SIG-M5 (cell line): ENCODE measurements around the gene STT3A.

ENCODE experiments used
- DNase-seq: peaks from one replicate; lab custom pipeline; 2025; lab: John Stamatoyannopoulos, UW

Gene STT3A

GRCh38 chr11:125663910-125664309, 71.3 kb downstream of the STT3A start:
- DNase-seq = no peak

- DNase-seq = no peak
Observed at GRCh38 chr11:125667151-125667550, 74.5 kb downstream of the STT3A start.

GRCh38 chr11:125670172-125670571, 77.5 kb downstream of the STT3A start:
- no peak for DNase-seq

GRCh38 chr11:125671561-125671960, 78.9 kb downstream of the STT3A start:
- no peak for DNase-seq
